ENCODE results near the gene MAZ. TPM values are rescaled to one million over a fixed set of nuclear protein-coding genes. Genes with fewer than 3 reads are reported as not detected.

MAZ gene
- polyA plus RNA-seq, 3 donors, result 14.2 to 137 (median 18.8) TPM

- no peaks in the 10 kb centered on the region for H3K9me3 ChIP-seq (replicated peaks in 1 of 2; ENCODE audit: control insufficient read depth in 1 of 2, insufficient read depth in 1 of 2, low read length in 2 of 2)
- Mint-ChIP-seq H3K4me1 (no peaks in the 10 kb centered on the region), H3K27ac (no peak overlapping the region), H3K4me3 (no peak overlapping the region), H3K27me3 (ENCODE audit: low read depth in 3 of 3) (no peaks in the 10 kb centered on the region), H3K9me3 (no peaks in the 10 kb centered on the region), H3K36me3 (peaks cover 76 to 97% of the 10 kb centered on the region in 2 donors)
- DNase-seq, result no peak
- WGBS (ENCODE audit: insufficient coverage), result 100% methylated on average over 3 of the region's 6 CpGs
- H3K4me2 ChIP-seq (replicated peaks; ENCODE audit: extremely low read depth, low read length, poor library complexity, severe bottlenecking), result no peak overlapping the region
- no peak overlapping the region for H3K27ac ChIP-seq (ENCODE audit: low read depth in 1 of 2, low read length in 2 of 2)
- H3K79me2 ChIP-seq (ENCODE audit: insufficient read depth, low read length), result no peaks in the 10 kb centered on the region
- peaks cover 91 to 96% of the 10 kb centered on the region in 2 donors for H3K36me3 ChIP-seq (replicated peaks in 1 of 2; ENCODE audit: control insufficient read depth in 1 of 2, insufficient read depth in 2 of 2, low read length in 2 of 2)
- no peak overlapping the region for H2AFZ ChIP-seq (ENCODE audit: insufficient read depth, low read depth, low read length, poor library complexity, severe bottlenecking)
- intact Hi-C loops (cut with micrococcal nuclease), result no loop called here
- no peaks in the 10 kb centered on the region for H3K4me1 ChIP-seq (ENCODE audit: control insufficient read depth in 1 of 2, insufficient read depth in 2 of 2, low read length in 2 of 2)
- H3K4me3 ChIP-seq (replicated peaks in 1 of 3; ENCODE audit: low read depth in 2 of 3, low read length in 3 of 3), result no peak overlapping the region
- TF ChIP-seq CTCF (IDR thresholded peaks at IDR 0.05), result no peak
- H4K20me1 ChIP-seq (ENCODE audit: insufficient read depth, low read length), result peaks cover 76% of the 10 kb centered on the region
- H3K27me3 ChIP-seq (ENCODE audit: control insufficient read depth in 2 of 2, insufficient read depth in 2 of 2, low read length in 2 of 2), result no peaks in the 10 kb centered on the region
- no peak overlapping the region for H3K9ac ChIP-seq (ENCODE audit: insufficient read depth, low read length, poor library complexity, severe bottlenecking)
Observed at GRCh38 chr16:29839822-29840221, 33.5 kb downstream of the MAZ start.

GRCh38 chr16:29840240-29840639 lies 33.9 kb downstream of the MAZ start:
- no peak for DNase-seq
- Histone ChIP-seq H3K4me1 (ENCODE audit: control insufficient read depth in 1 of 2, insufficient read depth in 2 of 2, low read length in 2 of 2) (no peaks in the 10 kb centered on the region), H3K27me3 (ENCODE audit: control insufficient read depth in 2 of 2, insufficient read depth in 2 of 2, low read length in 2 of 2) (no peaks in the 10 kb centered on the region), H3K79me2 (ENCODE audit: insufficient read depth, low read length) (no peaks in the 10 kb centered on the region), H4K20me1 (ENCODE audit: insufficient read depth, low read length) (peaks cover 75% of the 10 kb centered on the region), H3K27ac (ENCODE audit: low read depth in 1 of 2, low read length in 2 of 2) (no peak overlapping the region), H2AFZ (ENCODE audit: insufficient read depth, low read depth, low read length, poor library complexity, severe bottlenecking) (no peak overlapping the region), H3K4me3 (replicated peaks in 1 of 3; ENCODE audit: low read depth in 2 of 3, low read length in 3 of 3) (no peak overlapping the region), H3K36me3 (replicated peaks in 1 of 2; ENCODE audit: control insufficient read depth in 1 of 2, insufficient read depth in 2 of 2, low read length in 2 of 2) (peaks cover 91 to 96% of the 10 kb centered on the region in 2 donors), H3K4me2 (replicated peaks; ENCODE audit: extremely low read depth, low read length, poor library complexity, severe bottlenecking) (no peak overlapping the region), H3K9ac (ENCODE audit: insufficient read depth, low read length, poor library complexity, severe bottlenecking) (no peak overlapping the region), H3K9me3 (replicated peaks in 1 of 2; ENCODE audit: control insufficient read depth in 1 of 2, insufficient read depth in 1 of 2, low read length in 2 of 2) (no peaks in the 10 kb centered on the region)
- intact Hi-C loops (cut with micrococcal nuclease), result no loop called here
- peaks cover 80 to 97% of the 10 kb centered on the region in 2 donors for H3K36me3 Mint-ChIP-seq
- no peak overlapping the region for H3K4me3 Mint-ChIP-seq
- no peak for TF ChIP-seq CTCF (IDR thresholded peaks at IDR 0.05)
- H3K9me3 Mint-ChIP-seq, result no peaks in the 10 kb centered on the region
- H3K4me1 Mint-ChIP-seq, result no peaks in the 10 kb centered on the region
- peak overlapping the region in 1 of 7 donors; percentile 26 for H3K27ac Mint-ChIP-seq
- no peaks in the 10 kb centered on the region for H3K27me3 Mint-ChIP-seq (ENCODE audit: low read depth in 3 of 3)
- 94% methylated on average over 10 of the region's 10 CpGs for WGBS (ENCODE audit: insufficient coverage)

Data from CD14-positive monocyte (primary cell).